HG03025 (cell line): ENCODE results near the gene DCLK2.

ENCODE experiments used
- ATAC-seq: cut with Tn5 transposase; IDR thresholded peaks from one replicate; pipeline ENCODE4 v1.9.1; 2021; ENCODE audit warnings: mild to moderate bottlenecking, moderate library complexity; ENCODE audit not compliant: unreplicated experiment, low FRiP score

The DCLK2 gene

DNA sequence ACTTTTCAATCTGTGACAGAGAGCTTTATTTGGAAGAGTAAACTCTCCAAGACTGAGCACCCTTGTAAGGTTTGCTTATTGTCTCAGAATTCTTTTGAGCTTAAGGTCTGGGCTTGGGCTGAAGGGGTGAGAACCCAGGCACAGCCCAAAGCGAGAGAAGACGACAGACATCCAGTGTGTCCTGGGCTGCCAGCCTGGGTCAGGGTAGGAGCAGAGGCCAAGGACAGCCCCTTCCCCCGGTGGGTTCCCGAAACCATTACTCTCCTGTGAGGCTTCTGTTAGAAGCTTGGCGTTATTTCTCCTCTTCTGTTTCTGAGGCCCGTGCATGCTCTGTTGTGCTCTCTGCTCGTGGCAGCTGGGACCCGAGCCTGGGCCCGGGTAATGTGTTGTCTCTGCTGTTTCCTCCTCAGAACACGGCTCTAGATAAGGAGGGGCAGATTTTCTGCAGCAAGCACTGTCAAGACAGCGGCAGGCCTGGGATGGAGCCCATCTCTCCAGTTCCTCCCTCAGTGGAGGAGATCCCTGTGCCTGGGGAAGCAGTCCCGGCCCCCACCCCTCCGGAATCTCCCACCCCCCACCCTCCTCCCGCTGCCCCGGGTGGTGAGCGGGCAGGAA lies 177.5 kb downstream of the DCLK2 start:
- ATAC-seq: no peak

DNA sequence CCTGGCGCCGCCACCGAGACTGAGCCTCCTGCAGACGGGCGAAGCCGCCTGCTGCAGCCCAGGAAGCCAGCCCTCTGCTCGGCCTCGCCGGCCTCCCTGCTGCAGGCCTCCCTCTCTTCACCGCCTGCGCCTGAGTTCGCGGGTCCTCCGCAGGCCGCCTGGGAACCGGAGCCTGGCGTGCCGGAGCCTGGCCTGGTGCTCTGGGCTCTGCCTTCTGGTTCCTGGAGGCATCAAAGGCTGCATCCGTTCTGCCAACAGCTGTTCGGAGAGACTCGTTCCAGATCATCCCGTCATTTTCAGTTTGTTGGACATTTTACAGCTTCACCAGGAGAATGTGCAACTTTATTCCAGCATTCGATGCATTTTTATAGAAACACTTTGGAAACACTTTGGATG lies 178.0 kb downstream of the DCLK2 start:
- no peak for ATAC-seq

DNA sequence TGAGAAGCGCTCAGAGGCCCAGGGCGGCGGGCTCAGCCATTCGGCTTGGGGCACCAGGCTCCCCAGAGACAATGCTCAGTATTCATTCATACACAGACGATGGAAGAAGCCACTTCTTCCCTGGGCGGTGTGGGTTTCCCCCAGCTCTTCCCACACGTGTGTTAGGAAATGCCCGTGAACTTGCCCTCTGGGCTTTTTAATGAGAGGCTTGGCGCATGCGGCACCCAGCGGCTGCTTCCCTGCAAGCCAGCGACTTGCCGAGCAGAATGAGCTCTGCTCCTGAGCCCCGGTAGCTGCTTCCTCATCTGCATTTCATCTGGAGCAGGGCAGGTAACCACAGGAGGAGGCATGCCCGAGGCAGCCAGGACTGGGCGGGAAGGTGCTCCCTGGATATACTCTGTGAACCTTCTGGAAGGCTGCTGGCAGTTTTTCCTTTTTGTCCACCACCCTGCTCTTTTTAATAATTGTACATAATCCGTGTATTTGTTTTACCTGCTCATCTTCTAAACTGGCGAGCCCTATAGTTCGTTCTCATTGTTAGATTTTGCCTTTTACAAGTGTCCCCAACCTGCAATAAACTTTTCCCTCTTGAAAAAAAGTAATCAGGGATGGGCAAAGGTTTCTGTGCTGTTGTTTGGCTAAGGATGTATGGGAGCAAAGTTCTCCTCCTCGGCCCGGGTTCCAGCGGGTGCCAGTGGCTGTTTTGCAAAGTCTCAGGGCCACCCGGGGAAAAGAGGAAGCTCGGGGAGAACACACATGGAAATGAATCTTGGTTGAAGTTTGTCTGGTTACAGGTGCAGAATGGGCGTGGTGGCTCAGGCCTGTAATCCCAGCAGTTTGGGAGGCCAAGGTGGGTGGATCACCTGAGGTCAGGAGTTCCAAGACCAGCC lies 178.8 kb downstream of the DCLK2 start:
- no peak for ATAC-seq

DNA sequence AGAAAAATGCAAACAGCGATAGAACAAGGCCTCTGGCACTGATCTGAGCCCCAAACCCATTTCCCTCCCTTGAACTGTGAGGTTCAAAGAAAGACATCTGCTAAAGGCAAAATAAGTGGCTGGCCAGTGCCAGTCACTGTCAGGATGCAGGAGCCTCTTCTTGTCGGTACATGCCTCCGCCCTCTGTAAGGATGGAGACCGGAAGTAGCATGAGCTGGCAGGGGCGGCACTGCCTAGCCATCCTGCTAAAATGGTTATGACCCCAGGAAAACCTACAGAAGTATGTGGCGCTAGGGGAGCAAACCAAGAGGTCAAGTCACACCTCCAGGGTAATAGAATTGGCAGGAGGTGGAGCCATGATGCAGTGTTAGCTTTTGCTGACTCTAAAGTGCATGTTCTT lies 180.3 kb downstream of the DCLK2 start:
- ATAC-seq: no peak

DNA sequence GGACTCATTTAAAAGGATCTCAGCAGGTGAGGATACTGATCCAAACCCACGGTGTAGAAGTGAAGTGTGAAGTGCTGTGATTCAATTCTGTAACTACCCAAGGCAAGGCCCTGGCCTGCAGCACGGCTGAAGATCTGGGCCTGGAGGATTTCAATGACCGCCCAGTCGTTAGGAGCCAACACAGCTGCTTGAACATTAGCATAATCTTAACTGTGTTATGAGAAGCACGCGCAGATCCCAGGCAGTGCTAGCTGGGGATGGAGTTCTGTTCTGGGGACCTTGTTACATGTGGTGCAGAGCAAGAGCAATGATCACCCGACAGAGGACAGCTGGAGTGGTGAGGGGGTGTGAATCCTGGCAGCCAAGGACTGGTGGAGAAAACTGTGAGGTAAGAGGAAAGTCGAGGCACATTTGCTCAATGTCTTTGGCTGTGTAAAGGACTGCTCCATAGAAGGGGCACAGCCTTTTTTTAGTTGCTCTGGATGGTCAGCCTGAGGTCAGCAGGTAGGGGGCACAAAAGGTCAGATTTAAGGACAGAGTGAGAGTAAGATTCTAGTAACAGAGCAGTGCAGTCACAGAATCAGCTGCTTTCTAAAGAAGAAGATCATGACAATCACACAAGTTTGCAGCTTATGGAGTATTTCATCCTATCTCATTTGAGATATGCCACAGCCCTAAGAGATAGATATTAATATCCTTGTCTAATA lies 181.8 kb downstream of the DCLK2 start:
- no peak for ATAC-seq

DNA sequence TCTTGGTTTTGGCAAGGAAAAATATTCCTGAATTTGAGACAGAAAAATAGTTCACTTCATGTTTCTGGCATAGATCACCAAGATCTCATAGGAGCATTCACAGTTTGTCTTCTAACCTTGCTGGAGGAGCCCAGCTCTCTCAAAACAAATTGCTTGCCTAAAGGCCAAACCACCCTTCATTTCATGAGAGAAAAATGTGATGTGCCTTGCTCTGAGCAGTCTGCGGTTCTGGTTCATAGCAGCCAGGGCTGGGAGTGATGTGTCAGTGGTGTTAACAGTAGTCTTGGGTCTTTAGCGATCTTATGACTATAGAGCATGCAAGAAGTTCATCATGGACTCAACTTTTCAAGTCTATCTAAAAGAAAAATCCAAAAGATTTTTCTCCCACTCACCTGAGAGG lies 183.3 kb downstream of the DCLK2 start:
- ATAC-seq: no peak

DNA sequence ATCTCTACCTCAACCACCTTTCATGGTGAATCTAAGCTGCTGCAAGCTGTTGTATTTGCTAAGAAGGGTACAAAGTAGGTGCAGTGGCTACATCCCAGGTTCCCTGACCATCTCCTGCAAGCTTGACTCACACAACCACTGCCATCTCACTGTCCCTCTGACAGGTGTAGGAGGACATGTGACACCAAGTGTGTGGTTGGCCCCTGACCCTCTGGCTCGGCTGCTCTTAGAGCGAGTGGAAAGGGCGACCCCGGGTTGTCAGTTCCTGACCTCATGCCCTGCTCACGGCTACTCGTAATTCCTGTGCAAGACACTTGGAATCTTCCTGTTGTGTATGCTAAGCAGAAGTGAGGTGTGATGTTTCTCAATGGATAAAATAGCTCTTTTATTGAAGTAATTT lies 184.4 kb downstream of the DCLK2 start:
- ATAC-seq: no peak

DNA sequence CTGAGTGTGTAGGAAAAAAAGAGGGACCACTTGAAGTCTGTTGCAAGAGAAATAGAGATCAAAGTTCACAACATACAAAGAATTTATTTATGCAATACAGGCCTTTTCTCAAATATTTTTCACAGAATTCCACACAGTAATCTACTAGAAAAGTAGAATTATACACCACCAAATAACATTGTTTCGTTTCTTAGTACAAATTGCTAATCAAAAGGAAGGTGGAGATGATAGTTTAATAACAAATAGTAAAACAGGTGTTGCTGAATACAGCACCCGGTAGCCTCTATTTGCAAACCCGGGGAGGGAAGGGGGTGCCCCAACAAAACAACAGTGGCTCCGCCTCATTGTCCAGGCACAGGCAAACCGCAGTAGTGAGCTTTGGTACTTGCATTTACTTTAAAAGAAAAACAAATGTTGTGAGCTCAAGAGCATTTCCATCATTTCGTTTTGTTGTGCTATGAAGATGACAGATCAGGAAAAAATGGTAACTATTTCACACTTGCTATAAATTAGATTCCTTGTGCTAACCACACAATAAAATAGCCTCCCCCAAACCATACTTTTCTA lies 186.4 kb downstream of the DCLK2 start:
- ATAC-seq: no peak

DNA sequence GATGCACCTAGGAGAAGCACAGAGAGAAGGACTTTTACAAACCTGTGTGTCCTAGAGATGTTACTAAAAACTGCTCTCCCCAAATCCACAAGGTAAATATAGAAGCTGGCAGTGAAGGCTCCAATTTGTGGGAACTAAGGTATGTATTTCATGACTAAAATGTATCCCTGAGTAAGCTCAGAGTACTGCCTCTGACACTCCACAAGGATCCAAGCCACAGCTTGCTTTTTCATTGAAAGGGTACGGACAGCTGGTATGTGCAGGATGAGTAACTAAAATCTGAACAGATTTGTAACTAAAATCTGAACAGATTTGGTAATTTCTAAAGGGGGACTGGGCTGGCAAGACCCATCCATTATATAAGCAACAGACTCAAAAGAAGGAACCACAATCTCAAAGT lies 187.6 kb downstream of the DCLK2 start:
- ATAC-seq: no peak

DNA sequence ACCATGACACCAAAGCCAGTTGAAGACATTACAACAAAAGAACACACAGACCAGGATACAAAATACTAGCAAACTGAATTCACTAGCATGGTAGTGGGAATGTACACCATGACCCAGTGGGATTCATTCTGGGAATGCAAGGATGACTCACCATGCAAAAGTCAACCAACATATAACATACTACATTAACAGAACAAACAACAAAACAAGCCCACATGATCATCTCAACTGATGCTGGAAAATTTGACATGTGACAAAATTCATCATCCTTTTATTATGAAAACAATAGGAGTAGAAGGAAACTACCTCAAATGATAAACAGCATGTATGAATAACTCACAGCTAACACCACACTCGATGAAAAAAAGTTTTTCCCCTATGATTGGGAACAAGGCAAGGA lies 190.2 kb downstream of the DCLK2 start:
- no peak for ATAC-seq

DNA sequence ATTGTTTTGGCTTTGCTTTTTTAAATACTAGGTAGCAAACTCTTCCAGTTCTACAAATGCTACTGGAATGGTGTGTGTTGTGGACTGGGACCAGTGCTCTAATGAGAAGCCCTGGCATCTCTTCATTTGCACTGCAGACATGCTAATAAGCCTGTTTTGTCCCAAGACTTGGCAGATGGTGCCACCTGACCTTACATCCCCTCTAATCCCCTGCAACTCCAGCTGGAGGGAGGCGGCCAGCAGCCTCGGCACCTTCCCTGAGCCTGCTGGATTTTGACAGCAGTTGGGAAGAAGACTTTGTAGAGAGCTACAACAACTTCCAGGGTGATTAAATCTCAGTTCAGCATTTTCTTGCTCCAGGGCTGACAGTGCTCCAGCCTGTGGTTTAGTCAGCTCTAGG lies 200.0 kb downstream of the DCLK2 start:
- no peak for ATAC-seq

DNA sequence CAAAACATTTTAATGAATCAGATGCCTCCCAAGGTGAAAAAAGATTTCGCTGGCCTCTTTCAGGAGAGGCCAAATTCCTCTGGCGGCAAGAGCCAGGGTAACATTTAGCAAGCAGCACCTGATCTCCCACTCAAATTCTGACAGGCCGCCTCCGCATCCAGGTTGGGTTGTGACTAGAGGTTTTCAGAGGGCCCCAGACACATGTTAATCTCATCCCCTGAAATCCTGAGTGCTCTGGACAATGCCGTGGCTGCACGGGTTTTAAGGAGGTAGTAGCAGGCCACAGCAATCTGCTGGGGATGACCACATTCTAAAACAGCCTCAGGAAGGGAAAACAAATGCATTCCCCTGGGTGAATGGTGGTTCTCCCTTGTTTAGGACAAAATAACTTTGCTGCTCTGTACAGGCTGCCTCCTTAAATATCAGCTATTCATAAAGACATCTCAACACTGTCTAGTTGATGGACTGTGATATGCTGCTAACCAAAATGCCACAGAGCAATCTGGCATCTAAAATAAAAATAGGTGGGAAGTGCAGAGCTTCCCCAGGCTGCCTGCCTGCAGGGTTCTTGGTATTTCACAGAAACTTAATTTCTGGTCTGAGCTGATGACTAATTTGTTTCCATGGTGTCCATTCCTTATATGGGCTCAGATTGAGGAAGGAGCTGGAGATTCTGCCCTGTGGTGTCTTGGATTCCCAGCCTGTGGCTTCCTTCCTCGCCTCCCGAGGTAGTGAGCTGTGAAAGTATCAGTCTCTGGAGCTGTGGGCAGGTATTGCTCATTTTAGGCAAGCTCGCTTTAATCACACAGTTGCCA lies 202.0 kb downstream of the DCLK2 start:
- no peak for ATAC-seq

DNA sequence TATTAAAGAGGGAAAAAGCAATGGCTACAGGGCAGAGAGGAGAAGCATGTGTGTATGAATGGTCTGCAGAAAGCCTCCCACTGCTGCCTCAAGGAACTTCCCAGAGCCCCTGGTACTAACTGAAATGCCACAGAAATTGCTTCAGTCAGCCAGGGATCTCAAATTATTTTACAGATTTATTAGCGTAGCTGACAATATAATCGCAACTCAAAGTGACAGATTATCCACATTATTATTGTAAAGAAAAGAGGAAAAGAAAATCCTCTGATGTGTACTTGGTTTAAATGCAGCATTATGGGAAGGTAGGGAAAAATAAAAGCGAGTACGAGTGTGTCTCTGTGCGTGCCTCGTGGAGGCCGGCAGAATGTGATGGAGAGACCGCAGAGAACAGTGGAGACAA lies 202.7 kb downstream of the DCLK2 start:
- ATAC-seq: no peak

DNA sequence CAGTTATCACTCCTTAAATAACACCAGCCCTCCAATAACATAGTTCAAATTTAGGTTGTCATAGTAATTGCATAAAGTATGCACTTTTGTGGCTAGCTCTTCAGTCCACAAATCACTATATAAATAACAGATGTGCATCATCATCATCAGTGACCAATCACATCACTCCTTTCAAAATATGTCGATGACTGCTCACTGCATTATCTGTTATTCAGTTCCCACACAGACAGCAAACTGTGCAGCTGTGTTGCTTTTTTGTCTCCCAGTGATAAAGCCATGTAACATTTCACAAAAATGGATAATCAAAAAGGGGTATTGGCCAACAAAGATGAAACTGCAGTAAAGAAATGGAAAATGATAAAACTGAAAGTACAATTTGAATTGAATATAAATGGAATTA lies 205.4 kb downstream of the DCLK2 start:
- ATAC-seq: no peak

DNA sequence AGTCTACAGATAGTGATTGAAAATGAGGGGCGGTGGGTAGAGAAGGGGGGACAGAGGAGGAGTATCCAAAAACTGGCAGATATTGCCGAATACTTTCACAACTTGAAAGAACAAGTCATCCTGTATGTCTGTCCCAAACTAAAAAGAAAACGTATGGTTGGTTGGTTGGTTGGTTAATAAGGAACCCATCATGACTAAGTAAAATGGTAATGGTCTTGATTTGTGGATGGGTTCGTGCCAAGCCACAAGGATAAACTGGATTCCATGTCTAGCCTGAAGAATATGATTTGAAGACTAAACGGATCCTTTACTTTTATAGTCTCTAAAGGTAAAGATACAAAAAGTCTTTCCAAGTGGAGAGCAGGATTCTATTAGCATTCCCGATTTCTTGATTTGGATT lies 208.4 kb downstream of the DCLK2 start:
- no peak for ATAC-seq

DNA sequence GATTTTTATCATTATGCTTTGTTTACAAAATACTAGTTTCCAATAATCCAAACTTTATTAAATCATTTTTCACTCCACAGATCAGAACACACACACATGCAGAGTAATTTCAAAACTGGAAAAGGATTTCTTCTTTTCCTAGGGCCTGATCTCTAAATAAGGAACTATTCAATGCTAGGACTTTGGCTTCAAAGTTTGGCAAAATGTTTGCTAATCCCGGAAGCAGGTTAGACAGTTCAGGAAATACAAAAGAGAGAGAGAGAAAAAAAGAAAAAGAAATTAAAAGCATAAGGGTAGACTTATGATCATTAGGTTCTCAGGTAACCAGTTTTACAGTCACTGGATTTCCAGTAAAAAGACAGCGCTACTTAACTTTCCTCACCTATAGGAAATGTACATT lies 211.0 kb downstream of the DCLK2 start:
- no peak for ATAC-seq

DNA sequence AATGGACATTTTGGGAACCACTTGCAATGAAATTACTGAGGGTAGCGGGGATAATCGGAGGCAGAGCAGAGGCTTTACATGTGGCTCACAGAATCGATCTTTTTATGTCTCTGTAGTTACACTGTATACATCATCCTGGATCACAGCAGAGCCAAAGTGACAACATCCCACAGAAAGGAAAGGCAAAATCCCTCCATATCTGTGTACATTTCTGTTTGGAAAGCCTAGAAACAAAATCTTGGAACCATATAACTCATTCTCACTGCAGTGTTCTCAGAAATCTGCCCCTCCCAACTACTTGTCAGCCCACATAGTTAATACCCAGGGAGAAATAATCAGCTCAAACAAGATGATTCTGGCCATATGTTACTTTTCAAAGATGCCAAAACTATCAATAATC lies 211.6 kb downstream of the DCLK2 start:
- no peak for ATAC-seq

DNA sequence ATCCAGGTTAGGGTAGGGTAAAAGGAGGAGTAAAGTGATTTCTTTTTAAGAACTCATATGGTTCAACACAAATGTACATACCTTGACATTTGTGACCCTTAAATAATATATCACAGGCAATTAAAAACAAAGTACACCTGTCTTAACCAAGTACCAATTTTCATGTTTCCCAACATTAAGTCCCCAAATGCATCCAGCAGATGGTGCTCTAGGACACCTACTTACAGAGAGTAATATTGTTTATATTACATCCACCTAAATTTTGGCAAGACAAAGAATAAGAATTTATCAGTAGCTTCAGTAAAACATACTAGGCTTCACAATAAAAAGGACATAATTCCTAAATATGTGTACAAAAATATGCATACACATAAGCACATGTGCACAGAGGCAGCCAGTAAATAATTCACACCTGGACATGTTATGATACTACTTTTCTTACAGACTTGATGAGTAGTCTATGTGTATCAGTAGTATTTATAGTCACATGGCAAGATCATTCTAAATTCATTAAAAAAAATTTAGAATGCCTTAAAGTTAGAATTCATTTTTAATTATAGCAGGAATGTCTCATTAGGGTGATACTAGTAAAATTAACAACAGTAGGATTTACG lies 219.7 kb downstream of the DCLK2 start:
- ATAC-seq: no peak

DNA sequence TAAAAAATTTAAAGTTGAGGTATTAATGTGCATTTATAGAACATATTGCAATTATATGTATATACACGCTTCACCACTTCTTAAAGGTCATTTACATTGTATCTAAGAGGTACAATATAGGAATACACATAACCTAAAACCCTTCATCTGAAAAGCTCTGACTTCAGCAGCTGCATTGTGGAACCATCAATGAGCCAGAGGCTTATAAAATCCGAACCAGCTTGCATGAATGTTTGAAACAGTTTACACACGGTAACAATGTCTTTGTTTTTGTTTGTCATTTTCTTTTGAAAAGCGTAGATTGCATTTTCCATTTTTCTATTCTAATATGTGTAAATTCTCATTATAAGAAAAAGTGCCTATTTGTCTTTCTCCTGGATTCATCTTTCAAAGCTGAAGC lies 221.6 kb downstream of the DCLK2 start:
- no peak for ATAC-seq

DNA sequence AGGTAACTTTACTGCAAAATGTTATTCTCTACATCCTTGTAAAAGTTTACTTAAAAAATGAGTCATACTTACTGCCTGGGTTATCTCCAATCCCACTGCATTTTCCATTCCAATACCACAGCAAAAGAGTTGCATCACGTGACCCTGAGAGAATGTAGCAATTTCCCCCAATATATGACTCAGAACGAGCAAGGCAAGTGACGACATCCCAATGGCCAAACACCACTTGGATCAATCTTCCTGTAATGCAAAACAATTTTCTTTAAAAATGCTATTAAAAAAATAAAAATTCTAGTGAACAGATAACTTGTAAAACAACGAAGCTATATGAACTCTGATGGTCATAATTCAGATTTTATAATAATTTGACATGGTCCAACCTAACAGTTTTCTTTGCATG lies 224.3 kb downstream of the DCLK2 start:
- no peak for ATAC-seq
